NCI-H1105 (cell line): ENCODE results near the gene NFATC3.
"Not testable (repeated sequence)": the region's sequence is repeated elsewhere in the genome, so short reads cannot be mapped to it uniquely, and the experiment has no call there.

Source experiments
- DNase-seq: peaks from one replicate; lab custom pipeline; 2025; lab: John Stamatoyannopoulos, UW

NFATC3 gene

DNA sequence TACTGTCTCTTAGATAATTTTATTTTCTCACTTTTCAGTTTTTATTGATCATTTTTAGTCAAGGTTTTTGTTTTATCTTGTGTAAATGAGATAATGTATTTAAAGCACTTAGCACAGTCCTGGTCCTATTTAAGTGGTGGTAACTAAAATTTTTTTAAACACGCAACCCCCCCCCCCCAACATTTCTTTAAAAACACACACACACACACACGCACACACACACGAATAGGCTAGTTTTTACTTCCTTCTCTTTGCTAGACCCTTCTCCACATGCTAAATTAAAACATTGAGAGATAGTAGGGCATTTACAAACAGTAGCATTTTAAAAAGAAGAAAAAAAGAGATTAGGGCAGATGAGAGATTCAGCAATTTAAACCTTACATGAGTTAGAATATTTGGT is 5.0 kb downstream of the NFATC3 start:
- no peak for DNase-seq

GRCh38 chr16:68090533-68090932 is 5.4 kb downstream of the NFATC3 start:
- DNase-seq = no peak

DNA sequence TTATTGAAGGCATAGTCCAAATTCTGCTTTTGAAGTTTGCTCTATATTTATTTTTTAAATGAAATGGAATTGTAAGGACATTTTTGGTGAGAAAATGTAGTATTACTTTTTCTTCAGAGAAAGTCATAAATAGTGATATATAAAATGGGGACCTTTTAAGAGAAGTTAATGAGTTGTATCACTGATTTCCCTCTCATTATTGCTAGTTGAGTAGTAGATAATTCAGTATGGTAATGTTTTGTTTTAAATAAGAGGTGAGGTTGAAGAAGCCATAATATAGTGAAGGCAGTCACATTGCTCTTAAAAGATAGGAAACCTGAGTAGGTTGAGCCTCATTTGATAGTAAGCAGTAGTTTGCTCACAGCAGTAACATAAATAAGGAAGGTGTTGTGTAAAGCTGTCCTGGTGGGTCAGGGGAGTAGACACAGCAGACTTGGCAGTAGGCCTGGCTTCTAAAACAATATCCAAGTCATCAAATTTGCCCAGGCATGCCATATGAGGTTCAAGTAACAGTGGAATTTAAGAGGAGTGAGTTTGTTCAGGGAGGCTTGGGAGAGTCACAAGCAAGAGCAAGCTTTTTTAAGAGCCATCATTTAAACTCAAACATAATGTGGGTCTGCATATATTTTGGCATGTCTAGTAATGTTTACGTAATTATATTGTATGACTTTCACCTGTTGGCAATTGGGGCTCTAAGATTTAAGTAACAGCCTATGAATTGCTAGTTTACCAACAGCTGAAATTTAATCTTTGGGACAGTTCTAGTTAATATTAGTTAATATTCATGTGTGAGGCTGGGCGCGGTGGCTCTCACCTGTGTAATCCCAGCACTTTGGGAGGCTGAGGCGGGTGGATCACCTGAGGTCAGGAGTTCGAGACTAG is 6.5 kb downstream of the NFATC3 start:
- peak; percentile 68 for DNase-seq

- not testable (repeated sequence) for DNase-seq
These were observed 7.1 kb downstream of the NFATC3 start for GRCh38 chr16:68092275-68092674.

DNA sequence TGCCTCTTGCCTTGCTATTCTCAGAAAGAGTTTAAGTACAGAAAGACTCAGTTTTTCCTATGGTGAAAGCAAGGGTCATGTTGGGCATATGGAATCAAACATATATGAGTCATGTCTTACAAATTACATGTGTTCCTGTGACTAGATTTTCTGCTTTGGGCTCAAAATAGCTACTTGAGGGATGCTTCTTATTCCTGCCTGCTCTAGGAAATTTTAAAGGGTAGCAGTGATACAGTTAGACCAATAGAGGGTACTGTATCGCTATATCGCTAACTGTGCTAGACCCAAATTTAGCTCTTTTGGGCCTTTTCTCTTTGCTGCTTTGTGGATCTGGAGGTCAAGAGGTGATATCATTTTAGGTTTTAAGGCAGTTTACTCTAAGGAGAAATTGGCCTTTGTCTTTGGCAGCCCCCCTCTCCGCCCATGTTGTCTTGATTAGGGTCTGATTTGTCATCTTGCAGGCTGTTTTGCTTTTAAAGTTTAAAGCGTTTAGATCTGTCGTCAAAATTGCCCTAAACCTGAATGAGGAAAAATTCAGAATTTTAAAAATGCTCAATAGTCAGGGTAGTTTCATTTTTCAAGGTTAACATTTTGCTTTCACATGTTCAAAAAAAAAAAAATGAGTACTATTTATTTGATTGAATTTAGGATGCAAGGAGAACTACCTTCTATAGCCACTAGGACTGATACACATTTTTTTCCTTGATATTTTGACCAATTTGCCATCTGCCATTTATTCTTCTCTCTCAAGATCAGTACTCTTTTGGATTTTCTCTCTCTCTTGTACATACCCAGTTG is 8.8 kb downstream of the NFATC3 start:
- no peak for DNase-seq

DNA sequence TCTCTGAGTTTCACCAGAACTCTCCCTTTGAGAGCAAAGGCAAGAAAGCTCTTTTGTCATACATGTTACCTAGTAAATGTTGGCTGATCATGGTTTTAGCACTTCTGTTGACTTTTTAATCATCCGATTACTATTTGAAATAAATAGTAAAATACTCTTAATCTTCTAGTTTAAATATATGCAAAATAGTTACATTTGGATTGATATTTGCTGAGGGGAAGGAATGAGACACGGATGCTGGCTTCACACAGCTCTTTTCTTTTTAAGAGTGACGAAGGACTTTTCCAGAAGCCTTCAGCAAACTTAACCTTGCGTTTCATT is 9.4 kb downstream of the NFATC3 start:
- no peak for DNase-seq

DNA sequence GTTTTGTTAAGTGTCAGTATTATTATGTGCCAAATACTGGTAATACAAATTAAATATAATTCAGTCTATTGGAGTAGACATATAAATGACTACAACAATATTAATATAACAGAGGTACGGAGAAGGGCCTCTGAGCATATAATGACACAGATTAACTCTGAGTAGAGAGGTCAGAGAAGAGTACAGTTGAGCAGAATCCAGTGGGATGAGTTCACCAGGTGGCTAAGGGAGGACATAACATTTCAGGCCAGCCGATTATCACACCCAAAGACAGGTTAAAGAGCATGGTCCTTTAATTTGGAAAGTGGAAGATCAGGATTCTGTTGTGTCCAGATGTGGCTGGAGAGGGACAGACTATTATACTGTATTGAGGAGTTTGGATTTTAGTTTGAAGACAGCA is 11.3 kb downstream of the NFATC3 start:
- DNase-seq = no peak

GRCh38 chr16:68097088-68097487 is 11.9 kb downstream of the NFATC3 start:
- DNase-seq = no peak

DNA sequence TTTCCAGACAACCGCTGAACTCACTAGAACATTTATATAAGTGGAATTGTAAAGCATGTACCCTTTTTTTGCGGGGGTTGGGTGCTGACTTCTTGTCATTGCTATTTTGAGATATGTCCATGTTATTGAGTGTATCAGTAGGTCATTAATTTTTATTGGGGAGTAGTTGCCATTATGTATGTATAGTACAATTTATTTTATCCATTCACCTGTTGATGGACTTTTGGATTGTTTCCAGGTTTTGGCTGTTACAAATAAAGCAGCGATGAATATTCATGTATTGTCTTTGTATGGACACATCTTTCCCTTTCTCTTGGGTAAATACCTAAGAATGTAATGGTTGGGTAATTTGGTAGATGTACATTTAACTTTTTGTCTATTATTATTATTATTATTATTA is 12.7 kb downstream of the NFATC3 start:
- no peak for DNase-seq

- DNase-seq = no peak
These were observed 15.3 kb downstream of the NFATC3 start for GRCh38 chr16:68100488-68100887.

- DNase-seq = no peak
These were observed 20.4 kb downstream of the NFATC3 start for GRCh38 chr16:68105611-68106010.

- DNase-seq = not testable (repeated sequence)
These were observed 22.2 kb downstream of the NFATC3 start for GRCh38 chr16:68107230-68107928.

GRCh38 chr16:68109156-68109555 is 24.0 kb downstream of the NFATC3 start:
- not testable (repeated sequence) for DNase-seq

DNA sequence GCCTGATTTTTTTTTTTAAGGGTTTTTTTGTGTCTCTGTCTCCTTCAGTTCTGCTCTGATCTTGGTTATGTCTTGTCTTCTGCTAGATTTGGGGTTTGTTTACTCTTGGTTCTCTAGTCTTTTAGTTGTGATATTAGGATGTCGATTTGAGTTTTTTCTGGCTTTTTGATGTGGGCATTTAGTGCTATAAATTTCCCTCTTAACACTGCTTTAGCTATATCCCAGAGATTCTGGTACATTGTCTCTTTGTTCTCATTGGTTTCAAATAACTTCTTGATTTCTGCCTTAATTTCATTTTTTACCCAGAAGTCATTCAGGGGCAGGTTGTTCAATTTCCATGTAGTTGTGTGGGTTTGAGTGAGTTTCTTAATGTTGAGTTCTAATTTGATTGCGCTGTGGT is 25.4 kb downstream of the NFATC3 start:
- not testable (repeated sequence) for DNase-seq

DNA sequence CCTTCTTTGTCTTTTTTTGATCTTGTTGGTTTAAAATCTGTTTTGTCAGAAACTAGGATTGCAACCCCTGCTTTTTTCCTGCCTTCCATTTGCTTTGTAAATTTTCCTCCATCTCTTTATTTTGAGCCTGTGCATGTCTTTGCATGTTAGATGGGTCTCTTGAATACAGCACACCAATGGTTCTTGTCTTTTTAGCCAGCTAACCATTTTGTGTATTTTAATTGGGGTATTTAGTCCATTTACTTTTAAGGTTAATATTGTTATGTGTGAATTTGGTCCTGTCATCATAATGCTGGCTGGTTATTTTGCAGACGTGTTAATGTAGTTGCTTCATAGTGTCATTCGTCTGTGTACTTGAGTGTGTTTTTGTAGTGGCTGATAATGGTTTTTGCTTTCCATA is 26.2 kb downstream of the NFATC3 start:
- DNase-seq = no peak

- DNase-seq = no peak
These were observed 28.0 kb downstream of the NFATC3 start for GRCh38 chr16:68113059-68113761.

DNA sequence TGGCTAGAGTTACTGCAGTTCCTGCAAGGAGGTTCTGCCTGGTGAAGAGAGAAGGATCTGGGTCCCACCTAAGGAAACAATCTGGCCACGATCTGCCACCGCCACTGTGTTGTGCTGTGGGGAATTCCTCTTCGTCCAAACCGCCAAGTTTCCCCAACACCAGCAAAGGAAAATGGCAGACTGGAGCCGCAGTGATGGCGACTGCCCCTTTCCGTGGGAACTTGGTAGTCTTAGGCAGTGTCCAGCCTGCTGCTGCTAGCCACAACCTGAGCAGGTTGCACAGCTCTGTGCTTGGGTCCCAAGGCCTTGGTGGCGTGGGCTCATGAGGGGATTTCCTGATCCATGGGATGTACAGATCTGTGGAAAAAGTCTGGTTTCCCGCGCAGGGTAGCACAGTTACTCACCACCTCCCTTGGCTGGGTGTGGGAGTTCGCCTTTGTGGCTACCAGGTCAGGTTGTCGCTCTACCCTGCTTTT is 28.6 kb downstream of the NFATC3 start:
- no peak for DNase-seq

- DNase-seq = not testable (repeated sequence)
These were observed 29.8 kb downstream of the NFATC3 start for GRCh38 chr16:68114939-68115338.

- no peak for DNase-seq
These were observed 30.7 kb downstream of the NFATC3 start for GRCh38 chr16:68115851-68116250.

DNA sequence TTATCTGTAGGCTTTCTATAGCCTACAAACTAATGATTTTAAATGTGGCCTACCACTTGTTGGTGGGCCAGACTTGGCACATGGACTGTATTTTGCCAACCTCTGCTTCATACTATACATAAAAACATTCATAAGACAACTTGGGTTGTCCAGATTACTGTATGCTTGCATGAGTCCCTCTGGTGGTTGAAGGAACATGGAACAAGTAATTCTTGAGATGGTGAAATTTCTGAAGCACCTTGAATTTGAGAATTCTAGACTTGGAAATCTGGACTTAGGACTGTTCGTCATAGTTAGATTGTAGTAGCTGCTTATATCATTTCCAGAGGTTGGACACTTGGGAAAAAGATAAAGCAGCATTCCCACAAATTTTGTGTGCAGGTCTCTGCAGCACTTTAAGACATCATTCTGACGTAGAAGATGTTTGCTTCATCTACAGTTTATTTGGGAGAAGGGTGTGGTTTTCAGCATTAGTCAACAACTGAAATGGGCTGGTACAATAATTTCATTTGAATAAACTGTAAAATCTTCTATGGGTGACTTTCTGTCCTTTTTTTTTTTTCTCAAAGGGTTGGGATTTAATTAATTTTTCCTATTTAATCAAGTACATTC is 31.2 kb downstream of the NFATC3 start:
- DNase-seq = no peak

- DNase-seq = no peak
These were observed 32.7 kb downstream of the NFATC3 start for GRCh38 chr16:68117884-68118283.
